Mesenchymal stem cell (in vitro differentiated cells and primary cell): Measurements from ENCODE around the gene MYO3A.

Experiments used
- DNase-seq: peaks from one replicate; pipeline ENCODE4 v3.0.0-alpha.2; 2013
- H2AFZ ChIP-seq: one replicate; pipeline ENCODE4 v1.6.1; 2013; ENCODE audit warnings: low read depth, mild to moderate bottlenecking, control low read depth, inconsistent platforms, low read length, moderate library complexity
- H2AK5ac ChIP-seq: 2 replicates; pipeline ENCODE4 v1.6.1; 2013; ENCODE audit warnings: low read length, moderate library complexity, mild to moderate bottlenecking, inconsistent platforms; ENCODE audit not compliant: severe bottlenecking
- H2BK120ac ChIP-seq: one replicate; pipeline ENCODE4 v1.6.1; 2013; ENCODE audit warnings: low read depth, mild to moderate bottlenecking, inconsistent platforms, low read length, moderate library complexity
- H2BK12ac ChIP-seq, 2 experiments: one replicate each; pipeline ENCODE4 v1.6.1; 2013; ENCODE audit warnings: inconsistent platforms in 2 of 2, low read length in 2 of 2, mild to moderate bottlenecking in 2 of 2, moderate library complexity in 2 of 2, control low read depth in 1 of 2
- H2BK15ac ChIP-seq: one replicate; pipeline ENCODE4 v1.6.1; 2013; ENCODE audit warnings: mild to moderate bottlenecking, low read depth, inconsistent platforms; ENCODE audit not compliant: poor library complexity, severe bottlenecking
- H2BK5ac ChIP-seq: 2 replicates; pipeline ENCODE4 v1.6.1; 2013; ENCODE audit warnings: low read depth, mild to moderate bottlenecking, low read length, control low read depth, inconsistent platforms; ENCODE audit not compliant: poor library complexity, severe bottlenecking
- H3K14ac ChIP-seq, 2 experiments: one replicate each; pipeline ENCODE4 v1.6.1; 2013; ENCODE audit warnings: inconsistent platforms in 2 of 2, low read length in 2 of 2, control low read depth in 1 of 2, mild to moderate bottlenecking in 1 of 2, moderate library complexity in 1 of 2
- H3K18ac ChIP-seq, 2 experiments: one replicate each; pipeline ENCODE4 v1.6.1; 2013; ENCODE audit warnings: inconsistent platforms in 2 of 2, low read length in 2 of 2, control low read depth in 1 of 2, low read depth in 1 of 2, mild to moderate bottlenecking in 1 of 2
- H3K23ac ChIP-seq, 2 experiments: one replicate each; pipeline ENCODE4 v1.6.1; 2013; ENCODE audit warnings: inconsistent platforms in 2 of 2, low read length in 2 of 2, mild to moderate bottlenecking in 2 of 2, moderate library complexity in 2 of 2, control low read depth in 1 of 2
- H3K27ac ChIP-seq: 2 replicates; pipeline ENCODE4 v1.5.1; 2013; ENCODE audit warnings: mild to moderate bottlenecking, moderate library complexity, low read length, control low read depth, inconsistent platforms; ENCODE audit not compliant: poor library complexity, severe bottlenecking
- H3K27me3 ChIP-seq, 2 experiments: 2 replicates each; pipeline versions ENCODE4 v1.6.1 to v1.7.0; 2013; ENCODE audit warnings: low read length in 2 of 2, mild to moderate bottlenecking in 2 of 2, moderate library complexity in 2 of 2, control low read depth in 1 of 2, inconsistent platforms in 1 of 2; ENCODE audit not compliant: control insufficient read depth in 1 of 2, insufficient read depth in 1 of 2
- H3K36me3 ChIP-seq, 2 experiments: 2 replicates each; pipeline versions ENCODE4 v1.6.1 to v1.7.0; 2013; ENCODE audit warnings: low read length in 2 of 2, control low read depth in 1 of 2, inconsistent platforms in 1 of 2, low read depth in 1 of 2, mild to moderate bottlenecking in 1 of 2; ENCODE audit not compliant: insufficient read depth in 2 of 2, control insufficient read depth in 1 of 2
- H3K4ac ChIP-seq, 2 experiments: one replicate each; pipeline ENCODE4 v1.6.1; 2013; ENCODE audit warnings: inconsistent platforms in 2 of 2, low read length in 2 of 2, mild to moderate bottlenecking in 2 of 2, moderate library complexity in 2 of 2, control low read depth in 1 of 2, low read depth in 1 of 2
- H3K4me1 ChIP-seq: 2 replicates; pipeline ENCODE4 v1.6.1; 2013; ENCODE audit warnings: low read depth, low read length, control low read depth; ENCODE audit not compliant: control insufficient read depth, insufficient read depth
- H3K4me2 ChIP-seq: 2 replicates; pipeline ENCODE4 v1.6.1; 2013; ENCODE audit warnings: low read length, mild to moderate bottlenecking, inconsistent platforms; ENCODE audit not compliant: poor library complexity, severe bottlenecking
- H3K4me3 ChIP-seq, 2 experiments: 2 replicates each; pipeline versions ENCODE4 v1.5.1 to v1.7.0; 2013; ENCODE audit warnings: low read length in 2 of 2, mild to moderate bottlenecking in 2 of 2, control low read depth in 1 of 2, low read depth in 1 of 2; ENCODE audit not compliant: insufficient read depth in 1 of 2
- H3K79me1 ChIP-seq: replicated peaks from 2 replicates; pipeline ENCODE4 v1.6.1; 2013; ENCODE audit warnings: mild to moderate bottlenecking, control low read depth, low read length, inconsistent platforms; ENCODE audit not compliant: poor library complexity, severe bottlenecking
- H3K9ac ChIP-seq: 2 replicates; pipeline ENCODE4 v1.7.0; 2013; ENCODE audit warnings: mild to moderate bottlenecking, low read length, moderate library complexity
- H3K9me3 ChIP-seq: 2 replicates; pipeline ENCODE4 v1.7.0; 2013; ENCODE audit warnings: mild to moderate bottlenecking, low read length; ENCODE audit not compliant: control insufficient read depth
- H4K8ac ChIP-seq: one replicate; pipeline ENCODE4 v1.6.1; 2013; ENCODE audit warnings: inconsistent platforms, mild to moderate bottlenecking, low read length, moderate library complexity
- H4K91ac ChIP-seq: one replicate; pipeline ENCODE4 v1.6.1; 2013; ENCODE audit warnings: mild to moderate bottlenecking, low read length, inconsistent platforms
- WGBS: methylation state at CpG from one replicate; pipeline ENCODE4 v1.1.7; 2013; ENCODE audit warnings: mixed read lengths; 5-methylcytosine and 5-hydroxymethylcytosine counted together

Gene MYO3A

DNA sequence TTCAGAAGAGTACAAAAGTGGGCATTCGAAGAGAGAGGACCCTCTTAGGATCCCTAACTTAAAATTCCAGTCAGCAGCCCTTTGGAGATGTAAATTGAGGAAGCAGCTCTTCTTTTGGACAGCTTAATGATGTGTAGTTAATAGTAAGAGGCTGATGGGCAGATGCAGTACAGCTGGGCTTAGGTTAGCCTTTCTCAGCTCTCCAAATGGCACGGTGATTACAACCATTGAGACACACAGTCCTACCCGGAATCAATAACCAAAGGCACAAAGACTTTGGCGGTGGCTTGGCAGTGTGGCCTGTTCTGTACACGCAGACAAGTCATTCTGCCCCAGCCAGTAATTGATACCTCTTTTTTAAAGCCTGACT, 309.3 kb downstream of the MYO3A start:
- H3K4ac ChIP-seq, result no peak overlapping the region
- H3K4me3 ChIP-seq, result no peak overlapping the region
- no peak overlapping the region for H3K4me2 ChIP-seq
- no peak overlapping the region for H2BK12ac ChIP-seq
- no peaks in the 10 kb centered on the region for H3K79me1 ChIP-seq
- H3K14ac ChIP-seq, result no peak overlapping the region
- H3K23ac ChIP-seq, result no peak overlapping the region
- no peak overlapping the region for H3K27ac ChIP-seq
- H3K4me1 ChIP-seq, result no peaks in the 10 kb centered on the region
- no peak overlapping the region for H3K9ac ChIP-seq
- no peak overlapping the region for H3K18ac ChIP-seq
- H2BK120ac ChIP-seq, result no peak overlapping the region
- H3K9me3 ChIP-seq, result peaks cover 4% of the 10 kb centered on the region
- no peak overlapping the region for H2BK15ac ChIP-seq
- no peaks in the 10 kb centered on the region for H3K27me3 ChIP-seq
- no peaks in the 10 kb centered on the region for H3K36me3 ChIP-seq
- no peak overlapping the region for H4K91ac ChIP-seq
- DNase-seq, result no peak
- H4K8ac ChIP-seq, result no peak overlapping the region
- H2AK5ac ChIP-seq, result no peak overlapping the region
- H2BK5ac ChIP-seq, result no peak overlapping the region
- 48% methylated on average over 5 of the region's 5 CpGs for WGBS
- no peak overlapping the region for H2AFZ ChIP-seq

DNA sequence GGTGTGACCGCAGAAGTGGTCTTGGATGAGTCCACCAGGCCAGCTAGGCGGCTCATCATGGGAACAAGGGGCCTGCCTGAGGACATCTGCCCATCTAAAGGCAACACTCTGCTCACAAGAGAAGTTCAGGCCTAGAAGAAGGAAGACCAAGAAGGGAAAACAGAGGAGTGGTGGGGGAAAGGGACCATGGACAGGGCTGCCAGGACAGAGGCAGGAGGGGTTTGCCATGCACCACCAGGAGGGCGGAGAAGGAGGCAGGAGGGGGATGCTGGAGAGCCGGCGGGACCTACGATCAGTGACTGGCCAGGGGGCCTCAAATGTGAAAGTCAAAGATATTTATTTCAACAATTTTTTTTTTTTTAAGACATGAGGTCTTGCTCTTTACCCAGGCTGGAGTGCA, 315.7 kb downstream of the MYO3A start:
- Histone ChIP-seq H3K9me3 (no peaks in the 10 kb centered on the region), H2BK5ac (no peak overlapping the region), H3K18ac (no peak overlapping the region), H3K79me1 (no peaks in the 10 kb centered on the region), H4K8ac (no peak overlapping the region), H3K23ac (no peak overlapping the region), H3K4ac (no peak overlapping the region), H3K4me1 (no peaks in the 10 kb centered on the region), H2BK12ac (no peak overlapping the region), H3K4me2 (no peak overlapping the region), H2AK5ac (no peak overlapping the region), H2AFZ (no peak overlapping the region), H3K9ac (no peak overlapping the region), H2BK15ac (no peak overlapping the region), H3K36me3 (no peaks in the 10 kb centered on the region), H4K91ac (no peak overlapping the region), H3K4me3 (no peak overlapping the region), H2BK120ac (no peak overlapping the region), H3K14ac (no peak overlapping the region), H3K27me3 (no peaks in the 10 kb centered on the region), H3K27ac (no peak overlapping the region)
- no peak for DNase-seq
- WGBS, result 64% methylated on average over 2 of the region's 6 CpGs

DNA sequence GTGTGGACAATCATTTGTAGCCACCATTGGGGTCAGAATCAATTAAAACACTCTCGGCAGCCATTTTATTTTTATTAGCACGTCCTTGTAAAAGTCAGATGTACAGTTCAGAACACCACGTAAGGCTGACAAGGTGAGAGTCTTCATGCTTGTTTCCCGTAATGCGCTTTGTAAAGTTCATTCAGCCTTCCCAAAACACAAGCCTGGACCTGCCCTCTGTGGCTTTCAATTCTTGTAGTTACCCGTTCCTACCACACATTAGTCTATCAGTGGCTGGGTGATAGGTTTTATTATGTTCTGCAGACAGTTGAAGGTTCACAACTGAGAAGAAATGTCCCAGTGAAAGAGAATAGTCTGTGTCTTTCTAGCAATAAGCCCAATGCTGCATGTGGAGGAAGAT, 317.9 kb downstream of the MYO3A start:
- Histone ChIP-seq H2BK12ac (no peak overlapping the region), H2AFZ (no peak overlapping the region), H3K36me3 (no peaks in the 10 kb centered on the region), H3K79me1 (no peaks in the 10 kb centered on the region), H4K91ac (no peak overlapping the region), H3K14ac (no peak overlapping the region), H3K9ac (no peak overlapping the region), H4K8ac (no peak overlapping the region), H3K23ac (no peak overlapping the region), H3K4ac (no peak overlapping the region), H2BK15ac (no peak overlapping the region), H3K4me2 (no peak overlapping the region), H3K4me1 (no peaks in the 10 kb centered on the region), H2AK5ac (no peak overlapping the region), H2BK120ac (no peak overlapping the region), H3K9me3 (no peaks in the 10 kb centered on the region), H3K18ac (no peak overlapping the region), H3K27ac (no peak overlapping the region), H2BK5ac (no peak overlapping the region), H3K4me3 (no peak overlapping the region), H3K27me3 (no peaks in the 10 kb centered on the region)
- DNase-seq, result no peak
- WGBS, result 88% methylated on average over 5 of the region's 6 CpGs

DNA sequence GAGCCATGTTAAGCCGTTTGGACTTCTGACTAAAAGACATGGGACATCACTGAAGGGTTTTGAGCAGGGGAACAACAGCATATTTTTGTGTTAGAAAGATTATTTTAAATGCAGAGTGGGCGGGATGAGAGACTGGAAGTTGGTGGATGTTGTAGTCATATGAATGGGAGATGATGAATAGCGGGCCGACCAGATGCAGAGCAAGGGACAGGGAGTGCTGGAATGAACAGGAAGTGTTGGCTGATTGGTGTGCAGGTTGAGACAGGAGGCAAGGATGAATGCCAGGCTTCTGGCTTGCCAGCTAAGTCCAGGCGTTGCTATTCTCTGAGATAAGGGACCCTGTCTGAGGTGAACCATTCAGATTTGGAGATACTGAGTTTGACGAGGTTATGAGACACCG, 320.6 kb downstream of the MYO3A start:
- Histone ChIP-seq H3K4me2 (no peak overlapping the region), H4K8ac (no peak overlapping the region), H2BK120ac (no peak overlapping the region), H3K4ac (no peak overlapping the region), H2BK15ac (no peak overlapping the region), H3K23ac (no peak overlapping the region), H4K91ac (no peak overlapping the region), H2BK5ac (no peak overlapping the region), H3K27ac (no peak overlapping the region), H3K9me3 (no peaks in the 10 kb centered on the region), H3K4me3 (no peak overlapping the region), H2BK12ac (no peak overlapping the region), H3K18ac (no peak overlapping the region), H2AK5ac (no peak overlapping the region), H3K9ac (no peak overlapping the region), H3K79me1 (no peaks in the 10 kb centered on the region), H3K27me3 (no peaks in the 10 kb centered on the region), H2AFZ (no peak overlapping the region), H3K4me1 (no peaks in the 10 kb centered on the region), H3K14ac (no peak overlapping the region), H3K36me3 (no peaks in the 10 kb centered on the region)
- DNase-seq, result no peak
- WGBS, result 68% methylated on average over 7 of the region's 7 CpGs
